Heart left ventricle (tissue), 13 donors: ENCODE results near the gene HPS3.

ENCODE experiments used
- POLR2A ChIP-seq, 2 donors: fragments of 450-650 bp; IDR thresholded peaks; one replicate each; pipeline ENCODE4 v1.6.1; 2017; ENCODE audit warnings: antibody characterized with exemption in 2 of 2, mild to moderate bottlenecking in 2 of 2, moderate library complexity in 2 of 2
- TF ChIP-seq, protein P1 (sequence below), 12 donors: fragments of 200-600 bp; sonication (generic) in 4 of 12; IDR thresholded peaks; one replicate each; pipeline versions ENCODE4 v1.5.0 to v1.8.0; 2018 to 2022; ENCODE audit warnings: antibody characterized with exemption in 12 of 12, mild to moderate bottlenecking in 5 of 12
- donor health status: ischemic (EF 13 %, LVEDD 7.1; RV severe dilation, severe dysfunction).
- donor health status: DM: no; HTN: yes; CAD: no.
- donor health status: DM: no; HTN: no; CAD: no.
- donor health status: ischemic (EF 25% LVEDD 6.9; RV normal size, moderate dysfunction).
- donor health status: ischemic (EF 25% LVEDD 5.7; RV mildly dilated, moderate dysfunction).
- donor health status: ischemic (EF 35%, LVEDD 5.7; RV mildly dilated, moderate dysfunction).
- donor health status: nonischemic (EF 11% LVEDD 7.7; RV severe dilation, severe dysfunction).
- donor health status: DM: yes; HTN: yes; CAD: no.
- donor health status: PGD.
- donor health status: ischemic (EF 29% LVEDD 5.4; RV normal size, mild dysfunction).
- donor health status: nonischemic (EF 23%, LVEDD 6.1; RV moderate dilation, normal function).

DNA sequence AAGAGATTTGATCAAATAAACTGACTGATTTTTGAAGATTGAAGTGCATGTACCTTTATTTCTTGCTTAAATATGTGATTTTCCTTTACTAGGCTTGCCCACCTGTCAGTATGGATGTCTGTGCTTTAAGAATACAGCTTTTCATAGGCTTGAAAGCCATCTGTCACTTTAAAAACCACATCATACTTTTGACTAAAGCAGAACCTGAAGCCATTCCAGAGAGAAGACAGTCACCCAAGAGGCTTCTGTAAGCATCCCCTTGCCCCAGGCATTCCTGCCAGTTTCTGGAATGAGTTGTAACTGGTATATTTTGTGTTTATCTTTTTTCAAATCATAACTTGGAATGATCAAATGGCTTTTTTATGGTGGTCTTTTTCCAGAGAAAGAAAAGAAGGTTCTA is 24.0 kb downstream of the HPS3 start:
- no peak for TF ChIP-seq POLR2A (IDR thresholded peaks at IDR 0.05)
- TF ChIP-seq, protein P1, sequence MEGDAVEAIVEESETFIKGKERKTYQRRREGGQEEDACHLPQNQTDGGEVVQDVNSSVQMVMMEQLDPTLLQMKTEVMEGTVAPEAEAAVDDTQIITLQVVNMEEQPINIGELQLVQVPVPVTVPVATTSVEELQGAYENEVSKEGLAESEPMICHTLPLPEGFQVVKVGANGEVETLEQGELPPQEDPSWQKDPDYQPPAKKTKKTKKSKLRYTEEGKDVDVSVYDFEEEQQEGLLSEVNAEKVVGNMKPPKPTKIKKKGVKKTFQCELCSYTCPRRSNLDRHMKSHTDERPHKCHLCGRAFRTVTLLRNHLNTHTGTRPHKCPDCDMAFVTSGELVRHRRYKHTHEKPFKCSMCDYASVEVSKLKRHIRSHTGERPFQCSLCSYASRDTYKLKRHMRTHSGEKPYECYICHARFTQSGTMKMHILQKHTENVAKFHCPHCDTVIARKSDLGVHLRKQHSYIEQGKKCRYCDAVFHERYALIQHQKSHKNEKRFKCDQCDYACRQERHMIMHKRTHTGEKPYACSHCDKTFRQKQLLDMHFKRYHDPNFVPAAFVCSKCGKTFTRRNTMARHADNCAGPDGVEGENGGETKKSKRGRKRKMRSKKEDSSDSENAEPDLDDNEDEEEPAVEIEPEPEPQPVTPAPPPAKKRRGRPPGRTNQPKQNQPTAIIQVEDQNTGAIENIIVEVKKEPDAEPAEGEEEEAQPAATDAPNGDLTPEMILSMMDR (IDR thresholded peaks at IDR 0.05) = no peak
